Dedifferentiated amniotic fluid mesenchymal stem cell (primary cell): ENCODE results near the gene SEMA6D.

Source experiments
- DNase-seq: peaks from one replicate; pipeline ENCODE4 v3.0.0-alpha.2; 2016; ENCODE audit errors: extremely low spot score

The SEMA6D gene

DNA sequence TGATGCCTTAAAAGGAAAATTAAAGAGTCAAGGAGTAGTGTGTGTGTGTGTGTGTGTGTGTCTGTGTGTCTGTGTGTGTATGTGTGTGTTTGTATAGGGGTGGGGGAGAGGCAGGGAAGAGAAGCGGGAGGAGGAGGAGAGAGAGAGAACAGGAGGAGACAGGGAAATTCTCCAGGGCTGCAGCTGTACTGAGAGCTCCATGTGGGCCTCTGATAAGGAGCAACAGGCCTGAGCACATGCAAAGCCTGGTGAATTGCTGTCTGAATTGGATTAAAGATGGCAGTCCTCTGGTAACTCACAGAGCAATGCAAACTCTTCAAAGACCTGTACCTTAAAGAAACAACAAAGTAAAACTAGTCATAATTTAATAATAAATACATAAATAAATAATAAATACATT is 70.6 kb downstream of the SEMA6D start:
- no peak for DNase-seq

DNA sequence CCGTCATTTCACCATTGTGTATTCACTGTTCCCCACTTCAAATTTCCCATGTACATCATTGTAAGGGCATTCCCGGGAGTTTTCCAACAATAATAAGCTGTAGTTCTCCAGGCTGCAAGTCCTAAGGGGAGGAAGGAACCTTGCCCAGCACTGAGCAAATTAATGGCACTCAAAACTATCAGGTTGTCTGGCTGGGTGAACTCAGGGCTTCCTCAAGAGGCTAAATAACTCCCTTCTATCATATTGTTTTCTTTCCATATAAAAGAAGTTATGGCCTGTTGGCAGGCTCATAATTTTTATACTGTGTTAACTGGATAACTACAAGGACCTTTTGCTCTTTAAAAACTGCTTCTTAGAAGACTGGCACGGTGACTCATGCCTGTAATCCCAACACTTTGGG is 71.4 kb downstream of the SEMA6D start:
- no peak for DNase-seq

GRCh38 chr15:47791161-47791560 is 73.9 kb downstream of the SEMA6D start:
- DNase-seq = no peak

GRCh38 chr15:47792231-47792630 is 74.9 kb downstream of the SEMA6D start:
- no peak for DNase-seq

- DNase-seq = no peak
Measured at GRCh38 chr15:47794252-47794914, 77.1 kb downstream of the SEMA6D start.

GRCh38 chr15:47795864-47796263 is 78.6 kb downstream of the SEMA6D start:
- DNase-seq = no peak

DNA sequence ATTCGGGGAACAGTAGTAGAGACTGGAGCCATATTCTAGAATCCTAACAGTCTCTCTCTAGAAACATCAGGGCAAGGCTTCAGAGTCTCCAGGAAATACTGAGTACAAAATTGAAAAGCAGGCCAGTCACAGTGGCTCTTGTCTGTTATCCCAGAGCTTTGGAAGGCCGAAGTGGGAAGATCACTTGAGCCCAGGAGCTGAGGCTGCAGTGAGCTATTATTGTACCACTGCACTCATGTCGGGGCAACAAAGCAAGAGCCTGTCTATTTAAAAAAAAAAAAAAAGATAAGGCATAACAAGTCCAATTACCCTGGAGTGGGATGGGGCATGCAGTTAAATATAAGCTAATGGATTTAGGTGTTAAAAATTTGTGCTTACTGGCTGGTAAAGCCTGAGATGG is 79.0 kb downstream of the SEMA6D start:
- no peak for DNase-seq

- DNase-seq = no peak
Measured at GRCh38 chr15:47796830-47797229, 79.5 kb downstream of the SEMA6D start.

DNA sequence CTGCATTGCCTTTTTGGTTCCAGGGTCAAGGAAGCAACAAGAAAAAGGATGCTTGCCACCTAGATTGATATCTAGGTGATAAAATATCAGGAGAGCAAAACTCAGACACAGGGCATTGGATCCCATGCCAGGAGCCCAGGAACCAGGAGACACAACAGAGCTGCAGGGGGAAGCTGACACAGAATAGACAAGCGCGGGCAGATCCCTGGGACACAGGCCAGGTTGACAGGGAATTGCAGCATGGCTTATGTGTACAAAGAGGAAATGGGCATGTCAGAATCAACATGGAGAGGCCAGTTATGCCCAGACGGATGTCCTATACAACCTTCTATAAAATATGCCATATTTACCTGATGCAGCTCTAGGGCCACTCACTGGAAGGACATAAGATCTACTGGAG is 84.2 kb downstream of the SEMA6D start:
- DNase-seq = no peak

GRCh38 chr15:47802216-47802615 is 84.9 kb downstream of the SEMA6D start:
- no peak for DNase-seq

DNA sequence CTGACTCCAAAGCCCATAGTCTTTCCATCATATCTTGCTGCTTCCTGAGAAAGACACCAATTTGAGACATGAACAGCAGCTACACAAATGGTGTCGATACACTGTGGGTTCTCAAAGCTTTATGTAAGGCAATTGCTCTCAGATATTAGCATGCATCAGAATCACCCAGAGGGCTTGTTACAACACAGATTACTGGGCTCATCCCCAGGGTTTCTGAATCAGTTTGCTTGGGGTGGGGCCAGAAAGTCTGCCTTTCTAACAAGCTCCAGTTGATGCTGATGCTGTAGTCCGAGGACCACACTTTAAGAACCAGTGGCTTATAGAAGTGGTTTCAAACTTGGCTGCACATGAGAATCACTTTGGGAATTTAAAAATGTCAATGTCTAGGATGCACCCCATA is 86.5 kb downstream of the SEMA6D start:
- no peak for DNase-seq

GRCh38 chr15:47804733-47805132 is 87.4 kb downstream of the SEMA6D start:
- no peak for DNase-seq

- DNase-seq = no peak
Measured at GRCh38 chr15:47806008-47806407, 88.7 kb downstream of the SEMA6D start.

GRCh38 chr15:47811172-47811571 is 93.9 kb downstream of the SEMA6D start:
- DNase-seq = no peak

GRCh38 chr15:47812470-47812999 is 95.2 kb downstream of the SEMA6D start:
- DNase-seq = no peak

DNA sequence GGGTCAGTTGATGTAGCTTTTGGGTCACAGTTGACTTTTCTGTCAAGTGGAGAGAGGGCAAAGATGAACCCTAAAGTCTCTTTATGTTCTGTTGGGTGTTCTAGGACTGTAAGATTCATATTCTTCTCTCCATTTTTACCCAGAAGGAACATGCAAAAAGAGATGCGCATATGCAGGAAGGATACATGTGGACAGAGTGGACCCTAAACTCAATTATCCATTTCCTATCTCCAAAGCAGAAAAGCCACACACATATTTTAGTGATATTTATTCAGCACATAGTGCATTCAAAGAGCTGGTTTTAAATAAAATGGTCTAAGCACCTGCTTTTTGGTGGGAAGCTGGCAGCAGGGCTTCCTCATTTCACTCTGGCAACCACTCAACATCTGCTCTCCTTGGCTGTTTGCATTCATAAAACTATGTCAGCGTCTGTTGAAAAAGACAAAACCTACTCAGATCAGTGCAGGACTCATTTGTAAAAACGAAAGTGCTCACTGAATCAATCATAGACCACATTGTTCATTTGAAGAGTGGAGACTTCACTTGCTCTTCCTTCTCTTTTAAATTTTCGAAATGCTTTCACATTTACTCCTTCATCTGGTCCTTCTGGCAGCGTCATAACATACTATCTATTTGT is 96.6 kb downstream of the SEMA6D start:
- DNase-seq = no peak

DNA sequence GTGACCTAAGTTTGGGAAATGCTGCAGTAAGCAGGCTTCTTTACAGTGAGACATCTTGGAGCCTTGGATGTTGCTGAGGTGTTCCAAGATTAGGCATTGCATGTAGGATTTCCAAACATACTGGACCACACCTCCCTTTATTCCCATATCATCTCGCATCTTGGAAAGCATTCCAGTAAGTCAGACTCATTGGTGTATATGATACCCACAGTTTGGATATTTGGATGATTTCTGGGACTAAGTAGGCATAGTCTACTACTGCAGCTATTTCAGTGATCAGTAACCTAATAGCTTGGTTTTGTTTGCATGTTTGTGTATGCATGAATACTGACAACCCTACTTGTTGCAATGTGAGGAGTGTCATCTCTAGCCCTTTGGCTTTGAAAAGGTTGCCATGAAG is 97.3 kb downstream of the SEMA6D start:
- no peak for DNase-seq

DNA sequence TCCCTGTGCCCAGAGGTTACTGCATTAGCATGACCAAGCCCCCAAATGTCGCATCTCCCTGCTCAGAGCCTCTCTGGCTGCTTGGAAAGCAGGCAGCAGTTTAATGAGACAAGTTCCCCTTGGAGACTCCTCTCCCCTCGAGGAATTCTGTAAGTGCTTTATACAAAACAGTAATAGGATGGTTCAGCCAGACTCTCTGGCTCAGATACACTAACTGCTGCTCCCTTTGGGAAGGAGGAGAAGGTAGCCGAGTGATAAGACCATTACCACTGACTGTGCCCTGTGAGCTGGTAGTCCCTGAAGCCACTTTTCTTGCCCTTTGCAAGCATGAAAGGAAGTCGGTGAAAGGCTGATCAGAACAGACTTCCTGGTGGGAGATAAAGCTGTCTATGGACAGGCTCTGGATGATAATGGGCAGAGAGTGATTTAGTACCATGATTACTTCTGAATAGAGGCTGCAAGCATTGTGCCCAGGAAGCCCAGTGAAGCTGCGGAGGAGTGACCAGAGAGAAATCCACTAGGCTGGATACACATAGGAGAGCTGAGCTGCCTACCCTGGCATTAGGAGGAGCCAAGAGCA is 100.8 kb downstream of the SEMA6D start:
- no peak for DNase-seq

- no peak for DNase-seq
Measured at GRCh38 chr15:47819158-47819557, 101.9 kb downstream of the SEMA6D start.

DNA sequence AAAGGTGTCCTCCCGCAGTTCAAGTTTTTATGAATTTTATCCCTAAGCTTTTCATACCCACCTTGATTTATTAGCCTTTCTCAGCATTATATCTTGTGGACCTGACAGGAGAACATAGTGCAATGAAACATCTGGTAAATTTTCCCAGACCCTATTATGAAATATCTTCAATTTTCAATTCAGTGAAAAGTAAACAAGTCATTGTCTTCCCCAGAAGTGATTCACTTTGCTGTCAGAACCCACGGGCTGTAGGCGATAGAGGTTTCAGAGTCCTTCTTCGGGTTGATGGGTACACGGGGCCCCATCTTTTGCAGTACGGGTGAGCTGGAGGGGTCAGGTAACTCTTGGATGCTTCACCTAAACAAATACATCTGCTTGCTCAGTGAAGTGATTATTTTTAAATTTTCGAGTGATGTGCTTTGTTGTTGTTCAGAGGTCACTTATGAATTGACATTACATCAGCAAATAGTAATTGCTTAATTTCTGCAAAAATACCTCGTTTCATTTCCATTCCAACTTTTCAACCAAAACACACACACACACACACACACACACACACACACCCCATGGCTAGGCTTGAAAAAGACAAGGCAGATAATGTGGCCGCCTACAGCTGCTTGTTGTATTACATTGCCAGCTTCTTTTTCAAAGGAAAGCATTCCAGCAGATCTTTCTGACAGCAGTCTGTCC is 102.9 kb downstream of the SEMA6D start:
- no peak for DNase-seq

GRCh38 chr15:47820747-47821319 is 103.5 kb downstream of the SEMA6D start:
- no peak for DNase-seq

GRCh38 chr15:47822048-47822447 is 104.7 kb downstream of the SEMA6D start:
- DNase-seq = no peak
